GM12878 (cell line): ENCODE measurements around the gene RPS6KA5. TPM values are rescaled to one million over a fixed set of nuclear protein-coding genes. Genes with fewer than 3 reads are reported as not detected.

Experiments used
- ATAC-seq: fragments of 200-7000 bp; cut with Tn5 transposase; 3 replicates; pipeline ENCODE4 v1.9.1; 2020; ENCODE audit warnings: mild to moderate bottlenecking, moderate library complexity
- BruUV-seq: library from RNA; stranded (reverse); fragments of 400-500 nt; replicated peaks from 2 replicates; lab custom pipeline; 2021; lab: Mats Ljungman, UMichigan
- CTCF ChIA-PET: fragments of 300-600 bp; sonication (Branson Sonifier 250); formaldehyde crosslinking; extraction: SDS; loops from one replicate; lab custom pipeline; 2021; ENCODE audit warnings: inconsistent platforms; lab: Yijun Ruan, JAX
- POLR2A ChIA-PET: fragments of 350-600 bp; formaldehyde crosslinking; extraction: SDS; loops from one replicate; lab custom pipeline; 2021; ENCODE audit warnings: inconsistent platforms; lab: Charles Lee
- RAD21 ChIA-PET: fragments of 300-600 bp; sonication (Branson Sonifier 250); formaldehyde crosslinking; loops from one replicate; lab custom pipeline; 2023; ENCODE audit warnings: antibody characterized with exemption; ENCODE audit not compliant: unreplicated experiment; lab: Charles Lee
- SMC1A ChIA-PET: fragments of 300-600 bp; sonication (Branson Sonifier 250); formaldehyde crosslinking; loops from one replicate; lab custom pipeline; 2023; ENCODE audit not compliant: unreplicated experiment, uncharacterized antibody; lab: Charles Lee
- DNase-seq: peaks from one replicate; pipeline ENCODE4 v3.0.0-alpha.2; 2011; ENCODE audit warnings: low read depth, low spot score
- FAIRE-seq: peaks from 3 replicates; lab custom pipeline; 2011; peaks lifted over from hg19 to GRCh38; lab: Jason Lieb, UNC
- H2AFZ ChIP-seq: 2 replicates; pipeline ENCODE4 v1.6.0; 2011; ENCODE audit warnings: low read depth, low read length, control low read depth; ENCODE audit not compliant: control insufficient read depth
- H3K27ac ChIP-seq: 2 replicates; pipeline ENCODE4 v1.5.1; 2011; ENCODE audit warnings: control low read depth; ENCODE audit not compliant: control insufficient read depth, insufficient read depth
- H3K27me3 ChIP-seq, 2 experiments: replicated peaks in 1 of 2; 2 replicates each; pipeline versions ENCODE4 v1.6.0 to v1.6.1; 2011; ENCODE audit warnings: low read length in 1 of 2; ENCODE audit not compliant: control insufficient read depth in 2 of 2, insufficient read depth in 2 of 2
- H3K36me3 ChIP-seq, 2 experiments: 2 replicates each; pipeline ENCODE4 v1.5.1; 2011; ENCODE audit warnings: low read length in 1 of 2; ENCODE audit not compliant: control insufficient read depth in 2 of 2, insufficient read depth in 2 of 2
- H3K4me1 ChIP-seq: 2 replicates; pipeline ENCODE4 v1.6.1; 2011; ENCODE audit warnings: mild to moderate bottlenecking, low read length, moderate library complexity, mixed read lengths; ENCODE audit not compliant: control insufficient read depth, insufficient read depth
- H3K4me2 ChIP-seq: 2 replicates; pipeline ENCODE4 v1.6.0; 2011; ENCODE audit warnings: control low read depth; ENCODE audit not compliant: control insufficient read depth, insufficient read depth
- H3K4me3 ChIP-seq: fragments of 200-600 bp; sonication (generic); 2 replicates; pipeline ENCODE4 v1.5.1; 2016
- H3K79me2 ChIP-seq: 2 replicates; pipeline ENCODE4 v1.6.0; 2011; ENCODE audit warnings: low read length; ENCODE audit not compliant: control insufficient read depth, insufficient read depth
- H3K9ac ChIP-seq: 2 replicates; pipeline ENCODE4 v1.8.0; 2011; ENCODE audit warnings: low read length, control low read depth, mixed read lengths; ENCODE audit not compliant: control insufficient read depth, insufficient read depth
- H3K9me3 ChIP-seq: replicated peaks from 3 replicates; pipeline ENCODE4 v1.5.1; 2011; ENCODE audit warnings: mild to moderate bottlenecking, low read length; ENCODE audit not compliant: control insufficient read depth, insufficient read depth
- H4K20me1 ChIP-seq: 2 replicates; pipeline ENCODE4 v1.6.0; 2011; ENCODE audit not compliant: control insufficient read depth, insufficient read depth
- BHLHE40 ChIP-seq, 2 experiments: fragments of 450-650 bp in 1 of 2; IDR thresholded peaks; 2 replicates each; pipeline ENCODE4 v1.6.1; 2011 to 2017; ENCODE audit warnings: low read depth in 2 of 2, borderline replicate concordance in 1 of 2, improper control_type of control experiment in 1 of 2, low read length in 1 of 2, mild to moderate bottlenecking in 1 of 2
- JUNB ChIP-seq: IDR thresholded peaks from 2 replicates; pipeline ENCODE4 v1.6.1; 2016; ENCODE audit warnings: antibody characterized with exemption, mild to moderate bottlenecking
- SMAD5 ChIP-seq: IDR thresholded peaks from 2 replicates; pipeline ENCODE4 v1.6.1; 2016; ENCODE audit warnings: antibody characterized with exemption, low read depth
- SMARCA5 ChIP-seq: fragments of 450-650 bp; IDR thresholded peaks from 2 replicates; pipeline ENCODE4 v1.6.1; 2017; ENCODE audit warnings: mild to moderate bottlenecking
- SUPT20H ChIP-seq: IDR thresholded peaks from 2 replicates; pipeline ENCODE4 v1.6.1; 2011; ENCODE audit warnings: low read depth, mild to moderate bottlenecking, low read length, moderate library complexity, borderline replicate concordance; ENCODE audit not compliant: control insufficient read depth
- WRNIP1 ChIP-seq: IDR thresholded peaks from 2 replicates; pipeline ENCODE4 v1.6.1; 2011; ENCODE audit warnings: low read depth, low read length, improper control_type of control experiment, borderline replicate concordance
- WGBS: methylation state at CpG from one replicate; pipeline ENCODE4 v1.1.6; 2016; ENCODE audit warnings: low lambda C conversion rate; ENCODE audit not compliant: insufficient replicate concordance, insufficient coverage; ENCODE audit errors: missing lambda C conversion rate; 5-methylcytosine and 5-hydroxymethylcytosine counted together
- in situ Hi-C: fragments of 300-500 bp; cut with MboI; formaldehyde crosslinking; loops from 9 replicates; pipeline ENCODE4 v1.14.3; 2018; ENCODE audit warnings: mixed read lengths
- intact Hi-C: fragments of 100-400 bp; cut with micrococcal nuclease; formaldehyde crosslinking; loops from one replicate; pipeline ENCODE4 v1.14.2; 2022; ENCODE audit not compliant: unreplicated experiment
- polyA plus RNA-seq, 11 experiments: library from polyadenylated mRNA; depleted of rRNA in 4 of 11; unstranded in 6 of 11; stranded (reverse) in 5 of 11; fragments of >200 nt; fragmentation: Nextera tagmentation in 4 of 11; fragmentation: Illumina TruSeq in 1 of 11; extraction: Ambion mirVana in 4 of 11; extraction: Trizol in 1 of 11; gene quantifications; 1 replicate in 1 of 11; 2 replicates in 10 of 11; pipeline versions ENCODE4 v1.2.1 to v1.2.3, GENCODE V29; 2011 to 2016; ENCODE audit warnings: inconsistent platforms in 2 of 11, missing spikeins in 2 of 11, low read depth in 1 of 11
- total RNA-seq, 4 experiments: library from RNA; depleted of rRNA in 3 of 4; stranded (reverse); fragments of >200 nt in 3 of 4; fragmentation: Illumina TruSeq in 1 of 4; extraction: Trizol in 1 of 4; gene quantifications; 2 replicates each; pipeline versions ENCODE4 v1.2.1 to v1.2.3, GENCODE V29; 2013 to 2021

Gene RPS6KA5
- total and polyA plus RNA-seq, 10 of the 15 experiments (the other 5 are each of a cell fraction or from before 2014, with no cell fraction given): 1.4 to 7.0 (median 3.7) TPM

DNA sequence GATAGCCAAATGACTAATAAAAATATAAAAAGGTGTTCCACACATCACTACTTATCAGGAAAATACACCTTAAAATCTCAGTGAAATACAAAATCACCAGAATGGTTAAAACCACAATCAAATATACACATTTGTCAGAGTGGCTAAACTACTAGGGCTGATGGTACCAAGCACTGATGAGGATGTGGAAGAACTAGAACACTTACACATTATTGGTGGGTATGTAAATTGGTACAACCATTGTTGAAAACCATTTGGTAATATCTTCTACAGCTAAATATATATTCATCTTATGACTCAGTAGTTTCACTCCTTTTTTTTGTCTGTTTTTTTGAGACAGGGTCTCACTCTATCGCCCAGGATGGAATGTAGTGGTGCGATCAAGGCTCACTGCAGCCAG, 195.7 kb downstream of the RPS6KA5 start:
- WGBS: 16% methylated on average over 2 of the region's 2 CpGs
- in situ Hi-C loops: no loop called here
- RAD21 ChIA-PET: no interaction called here
- H3K4me3 ChIP-seq: no peak overlapping the region
- H3K4me2 ChIP-seq: no peak overlapping the region
- ATAC-seq (peak; percentile 67), DNase-seq (no peak), FAIRE-seq (no peak)
- no peak overlapping the region for H3K9ac ChIP-seq
- TF ChIP-seq JUNB: peak; percentile 25; the same call in 1 of the 2 replicates
- TF ChIP-seq WRNIP1: no peak
- TF ChIP-seq SUPT20H: no peak
- no peaks in the 10 kb centered on the region for H3K79me2 ChIP-seq
- BruUV-seq: no TSS peak
- POLR2A ChIA-PET: no interaction called here
- H4K20me1 ChIP-seq: no peaks in the 10 kb centered on the region
- CTCF ChIA-PET: interaction anchor here (0.9 to 3.3 kb wide), 2 partner anchors 9 to 38 kb away, joined by 4 to 13 read pairs; no protein-coding TSS in a partner anchor
- H2AFZ ChIP-seq: no peak overlapping the region
- no peaks in the 10 kb centered on the region for H3K36me3 ChIP-seq
- SMC1A ChIA-PET: interaction anchor here (1.7 kb wide), 1 partner anchor 312 kb away, joined by 4 read pairs; no protein-coding TSS in a partner anchor
- no peaks in the 10 kb centered on the region for H3K27me3 ChIP-seq
- H3K9me3 ChIP-seq: no peaks in the 10 kb centered on the region
- H3K4me1 ChIP-seq: no peaks in the 10 kb centered on the region
- no peak overlapping the region for H3K27ac ChIP-seq
- intact Hi-C loops: no loop called here

DNA sequence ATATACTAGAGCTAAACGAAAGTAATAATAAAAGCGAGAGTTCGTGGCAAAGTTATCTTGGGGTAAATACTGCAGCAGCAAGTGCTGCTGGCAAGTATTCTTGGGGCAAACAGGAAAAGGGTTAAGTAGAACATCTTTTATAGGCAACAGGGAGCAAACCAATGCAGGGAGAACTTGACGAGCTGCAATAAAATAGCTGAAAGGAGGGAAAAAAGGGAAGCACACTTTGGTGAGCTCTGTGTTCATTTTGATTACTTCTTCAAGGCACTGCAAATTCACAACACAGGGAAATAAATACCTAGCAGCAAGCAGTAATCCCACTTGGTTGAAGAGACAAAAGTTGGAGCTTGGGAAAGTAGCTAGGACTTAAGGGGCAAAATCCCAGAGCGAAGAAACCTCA, 201.9 kb downstream of the RPS6KA5 start:
- no TSS peak for BruUV-seq
- intact Hi-C loops (no loop called here), in situ Hi-C loops (no loop called here)
- POLR2A ChIA-PET: no interaction called here
- TF ChIP-seq BHLHE40 (IDR thresholded peaks at IDR 0.05; ENCODE audit: borderline replicate concordance in 1 of 2, low read depth in 2 of 2, low read length in 1 of 2): no peak
- TF ChIP-seq SMARCA5: no peak
- TF ChIP-seq SMAD5: no peak
- H3K79me2 ChIP-seq: no peaks in the 10 kb centered on the region
- H2AFZ ChIP-seq: no peak overlapping the region
- CTCF ChIA-PET: interaction anchor here (1.2 kb wide), 1 partner anchor 10 kb away, joined by 4 read pairs; no protein-coding TSS in a partner anchor
- RAD21 ChIA-PET: no interaction called here
- no peak overlapping the region for H3K9ac ChIP-seq
- H3K9me3 ChIP-seq: no peaks in the 10 kb centered on the region
- no peak for FAIRE-seq
- DNase-seq: no peak
- SMC1A ChIA-PET: interaction anchor here (0.6 to 1.5 kb wide), 4 partner anchors 8 to 36 kb away, joined by 3 to 5 read pairs (median 3); no protein-coding TSS in a partner anchor
- no peaks in the 10 kb centered on the region for H3K36me3 ChIP-seq
- H4K20me1 ChIP-seq: no peaks in the 10 kb centered on the region
- H3K27me3 ChIP-seq: no peaks in the 10 kb centered on the region
- H3K27ac ChIP-seq: no peak overlapping the region
- H3K4me1 ChIP-seq: no peaks in the 10 kb centered on the region
- no peak overlapping the region for H3K4me2 ChIP-seq
- no peak overlapping the region for H3K4me3 ChIP-seq
- 49% methylated on average over 5 of the region's 5 CpGs for WGBS
- no peak for ATAC-seq
